ENCODE results near the gene SNAP25.

Gene SNAP25

GRCh38 chr20:10217721-10218410 is 764 bp upstream of the SNAP25 start:
- peak in 1 of 5 donors; percentile 7 for DNase-seq

- peak; percentile 33 to 58 (median 46) for DNase-seq
These were observed 792 bp downstream of the SNAP25 start for GRCh38 chr20:10219452-10219791.

DNA sequence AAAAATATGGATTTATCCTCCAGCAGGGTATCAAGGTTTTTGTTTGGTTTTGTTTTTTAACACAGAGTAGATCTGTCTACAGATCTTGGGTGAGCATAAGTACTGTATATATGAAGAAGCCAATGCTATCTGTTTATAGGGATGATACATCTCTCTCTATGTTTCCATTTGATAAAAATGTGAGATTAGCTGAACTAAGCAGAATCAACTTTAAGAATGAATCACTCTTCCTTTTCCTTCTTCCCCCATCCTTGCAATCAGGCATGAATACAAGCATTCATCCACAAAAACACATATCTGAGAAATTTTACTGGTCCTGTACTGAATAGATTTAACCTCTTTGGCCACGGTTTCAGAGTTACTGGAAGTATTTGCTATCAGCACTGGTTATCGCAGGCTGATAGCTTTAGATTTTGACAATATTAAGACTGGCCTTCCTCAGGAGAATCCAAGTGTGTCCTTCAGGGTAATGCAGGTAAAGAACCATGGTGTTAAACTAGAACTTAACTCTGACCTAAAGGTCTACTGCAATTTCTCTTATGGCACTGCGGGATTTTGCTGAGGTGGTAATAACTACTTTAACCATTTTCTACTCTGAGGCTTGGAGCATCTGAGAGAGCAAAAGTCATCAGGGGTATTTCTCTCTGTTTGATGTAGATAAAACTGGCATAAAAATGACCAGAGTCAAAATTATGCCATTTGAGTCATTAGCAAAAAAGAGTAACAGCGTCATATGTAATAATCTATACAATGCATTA is 1.5 kb downstream of the SNAP25 start:
- no peak for DNase-seq

DNA sequence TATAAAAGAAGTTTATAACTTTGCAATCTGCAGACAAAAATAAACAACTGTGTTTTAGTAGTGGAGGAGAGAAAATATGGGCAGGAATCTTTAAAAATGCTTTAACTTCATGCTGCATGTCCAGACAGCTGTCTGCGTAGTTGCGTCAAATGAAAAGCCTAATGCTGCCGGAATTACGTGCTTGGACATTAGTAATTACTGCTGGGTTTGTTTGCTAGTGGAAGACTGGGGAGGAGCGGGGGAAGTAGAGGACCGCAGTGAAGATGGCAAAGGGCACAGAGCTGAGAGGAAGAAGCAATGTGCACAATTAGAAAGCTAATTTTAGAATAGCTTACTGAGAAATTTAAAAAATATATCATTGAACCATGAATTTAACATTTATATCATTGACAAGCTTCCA is 2.4 kb downstream of the SNAP25 start:
- no peak for DNase-seq

DNA sequence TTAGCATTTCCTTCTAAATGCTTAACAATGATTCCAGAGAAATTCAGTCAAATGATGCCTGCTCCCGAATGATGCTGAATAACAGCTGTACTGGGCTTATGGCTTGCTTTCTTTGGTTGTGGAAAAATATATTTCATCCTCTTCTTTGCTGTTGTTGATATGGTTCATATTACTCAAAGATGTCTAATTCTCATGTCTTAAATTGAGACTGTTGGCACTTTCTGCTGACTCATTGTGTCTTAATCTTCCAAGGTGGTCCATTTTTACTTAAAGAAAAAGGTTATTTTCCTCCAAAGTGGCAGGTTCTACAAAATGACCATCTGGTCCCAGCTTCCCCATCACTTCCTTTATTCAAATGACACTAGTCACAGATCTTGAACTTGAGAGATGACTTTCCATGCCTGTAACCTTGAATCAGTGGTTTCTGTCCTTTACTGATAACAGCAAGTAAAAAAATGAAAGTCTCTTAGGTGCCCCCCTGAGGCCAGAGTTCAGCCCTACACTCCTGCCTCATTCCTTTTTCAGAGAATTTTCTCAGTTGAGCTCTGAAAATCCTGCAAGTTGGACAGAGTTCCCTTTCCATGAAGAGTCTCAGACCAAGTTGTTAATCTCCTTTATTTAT is 6.9 kb downstream of the SNAP25 start:
- DNase-seq, result no peak

DNA sequence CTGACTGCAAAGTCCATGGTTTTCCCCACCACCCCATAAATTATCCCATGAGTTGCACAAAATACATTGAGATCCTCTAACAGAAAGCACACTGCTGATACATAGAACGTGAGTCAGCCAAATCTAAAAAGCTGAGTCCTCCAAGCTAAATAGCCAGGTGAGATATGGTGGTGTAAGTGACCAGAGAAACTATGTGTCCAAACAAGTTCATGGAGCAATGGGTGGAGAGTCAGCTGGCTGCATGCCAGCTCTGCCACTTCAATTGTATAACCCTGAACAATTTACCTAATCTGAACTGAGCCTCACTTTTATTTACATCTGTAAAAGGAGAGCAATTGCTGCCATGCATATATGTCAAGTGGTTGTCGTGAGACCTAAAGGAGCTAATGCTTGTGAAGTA is 9.7 kb downstream of the SNAP25 start:
- DNase-seq, result no peak

- no peak for DNase-seq
These were observed 12.7 kb downstream of the SNAP25 start for GRCh38 chr20:10231290-10231689.

GRCh38 chr20:10236540-10237533 is 18.2 kb downstream of the SNAP25 start:
- no peak for DNase-seq

GRCh38 chr20:10239954-10240353 is 21.3 kb downstream of the SNAP25 start:
- DNase-seq, result no peak

GRCh38 chr20:10240655-10241054 is 22.0 kb downstream of the SNAP25 start:
- DNase-seq, result no peak

GRCh38 chr20:10242166-10242565 is 23.5 kb downstream of the SNAP25 start:
- no peak for DNase-seq

- no peak for DNase-seq
These were observed 28.8 kb downstream of the SNAP25 start for GRCh38 chr20:10247440-10247839.

GRCh38 chr20:10249048-10249770 is 30.6 kb downstream of the SNAP25 start:
- DNase-seq, result no peak

- DNase-seq, result no peak
These were observed 31.2 kb downstream of the SNAP25 start for GRCh38 chr20:10249822-10250221.

GRCh38 chr20:10250902-10251301 is 32.3 kb downstream of the SNAP25 start:
- DNase-seq, result no peak

DNA sequence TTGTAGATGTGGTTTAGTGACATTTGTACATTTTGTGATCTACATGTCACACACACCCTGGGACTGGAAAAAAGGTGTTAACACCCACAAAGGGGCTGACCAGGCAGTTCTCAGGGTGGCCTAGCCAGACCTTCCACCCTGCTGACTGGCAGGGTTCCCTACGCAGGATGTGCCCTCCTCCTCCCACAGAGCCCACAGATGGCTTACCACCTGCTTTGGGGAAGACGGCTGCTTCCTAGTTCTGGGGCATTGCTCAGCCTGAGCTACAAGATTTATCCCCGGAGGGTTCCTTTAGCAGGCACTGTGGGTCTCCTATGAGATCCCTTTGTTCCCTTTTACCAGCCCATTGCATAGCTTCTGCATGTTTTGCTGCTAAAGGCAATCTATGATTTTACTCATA is 35.1 kb downstream of the SNAP25 start:
- DNase-seq, result no peak

- no peak for DNase-seq
These were observed 37.2 kb downstream of the SNAP25 start for GRCh38 chr20:10255846-10256245.

GRCh38 chr20:10259166-10259565 is 40.5 kb downstream of the SNAP25 start:
- DNase-seq, result no peak

GRCh38 chr20:10260316-10260715 is 41.7 kb downstream of the SNAP25 start:
- no peak for DNase-seq

GRCh38 chr20:10261702-10262101 is 43.1 kb downstream of the SNAP25 start:
- DNase-seq, result no peak

- DNase-seq, result no peak
These were observed 44.9 kb downstream of the SNAP25 start for GRCh38 chr20:10263385-10264165.
